Suprapubic skin (tissue), 4 donors: ENCODE measurements around the gene NBPF15.
"Not testable (repeated sequence)": the region's sequence is repeated elsewhere in the genome, so short reads cannot be mapped to it uniquely, and the experiment has no call there.

Source experiments
- CTCF ChIP-seq, 2 donors: fragments of 200-600 bp in 1 of 2; fragments of 450-650 bp in 1 of 2; sonication (generic) in 1 of 2; IDR thresholded peaks; one replicate each; pipeline ENCODE4 v1.5.1; 2016 to 2019; ENCODE audit warnings: antibody characterized with exemption in 2 of 2, mild to moderate bottlenecking in 1 of 2, moderate library complexity in 1 of 2
- EP300 ChIP-seq: sonication (generic); formaldehyde crosslinking; IDR thresholded peaks from one replicate; pipeline ENCODE4 v1.6.1; 2017; ENCODE audit warnings: antibody characterized with exemption
- POLR2A ChIP-seq, 2 donors: fragments of 450-650 bp; IDR thresholded peaks; one replicate each; pipeline ENCODE4 v1.6.1; 2017; ENCODE audit warnings: antibody characterized with exemption in 2 of 2, mild to moderate bottlenecking in 2 of 2, moderate library complexity in 2 of 2
- POLR2AphosphoS5 ChIP-seq, 3 donors: sonication (generic); formaldehyde crosslinking; IDR thresholded peaks; one replicate each; pipeline ENCODE4 v1.6.1; 2017; ENCODE audit warnings: antibody characterized with exemption in 3 of 3

GRCh38 chr1:144460686-144461085, 783 bp downstream of the NBPF15 start:
- not testable (repeated sequence) for TF ChIP-seq CTCF (IDR thresholded peaks at IDR 0.05); POLR2AphosphoS5 (IDR thresholded peaks at IDR 0.05); POLR2A (IDR thresholded peaks at IDR 0.05); EP300
